Hematopoietic multipotent progenitor cell treated with erythropoietin and hydrocortisone succinate and interleukin-3 and kit ligand, for 15 days (in vitro differentiated cells): Measurements from ENCODE around the gene ABCA2.

Experiments used
- DNase-seq: peaks from one replicate; pipeline ENCODE4 v3.0.0-alpha.2; 2015; ENCODE audit warnings: low spot score

ABCA2 gene

GRCh38 chr9:136962701-136963248, 65.3 kb downstream of the ABCA2 start:
- no peak for DNase-seq

GRCh38 chr9:136962163-136962562, 65.9 kb downstream of the ABCA2 start:
- DNase-seq = no peak

- no peak for DNase-seq
Measured at GRCh38 chr9:136961279-136962065, 66.6 kb downstream of the ABCA2 start.

GRCh38 chr9:136960938-136961275, 67.1 kb downstream of the ABCA2 start:
- DNase-seq = no peak

GRCh38 chr9:136960212-136960937, 67.7 kb downstream of the ABCA2 start:
- DNase-seq = no peak

GRCh38 chr9:136958898-136959850, 68.9 kb downstream of the ABCA2 start:
- no peak for DNase-seq

- DNase-seq = no peak
Measured at GRCh38 chr9:136958473-136958872, 69.6 kb downstream of the ABCA2 start.

- DNase-seq = no peak
Measured at GRCh38 chr9:136957901-136958300, 70.1 kb downstream of the ABCA2 start.

GRCh38 chr9:136957461-136957860, 70.6 kb downstream of the ABCA2 start:
- no peak for DNase-seq
